HepG2 (cell line): Measurements from ENCODE around the gene ARL8B. TPM values are rescaled to one million over a fixed set of nuclear protein-coding genes. Genes with fewer than 3 reads are reported as not detected.

Experiments used
- ATAC-seq: fragments of 200-7000 bp; cut with Tn5 transposase; 3 replicates; pipeline ENCODE4 v1.9.1; 2020; ENCODE audit warnings: mild to moderate bottlenecking, moderate library complexity
- Bru-seq: library from RNA; stranded (reverse); fragments of 400-500 nt; gene quantifications from one replicate; lab custom pipeline; 2021; lab: Mats Ljungman, UMichigan
- BruChase-seq, 2 experiments: library from RNA; stranded (reverse); fragments of 400-500 nt; gene quantifications; one replicate each; lab custom pipeline; 2021; lab: Mats Ljungman, UMichigan
- BruUV-seq: library from RNA; stranded (reverse); fragments of 400-500 nt; replicated peaks from 2 replicates; lab custom pipeline; 2021; lab: Mats Ljungman, UMichigan
- CTCF ChIA-PET: fragments of 300-600 bp; formaldehyde crosslinking; extraction: SDS; loops from one replicate; lab custom pipeline; 2021; ENCODE audit warnings: low total read pairs, inconsistent platforms, low intra/inter-chr PET ratio; lab: Yijun Ruan, JAX
- POLR2A ChIA-PET: fragments of 350-600 bp; sonication (Branson Sonifier 250); formaldehyde crosslinking; loops from one replicate; lab custom pipeline; 2020; ENCODE audit warnings: antibody characterized with exemption, inconsistent platforms; lab: Yijun Ruan, JAX
- DNase-seq: peaks from one replicate; pipeline ENCODE4 v3.0.0-alpha.2; 2015; ENCODE audit warnings: low spot score
- FAIRE-seq: peaks from 3 replicates; lab custom pipeline; 2011; peaks lifted over from hg19 to GRCh38; lab: Jason Lieb, UNC
- H2AFZ ChIP-seq: one replicate; pipeline ENCODE4 v1.6.1; 2011; ENCODE audit warnings: low read length, inconsistent platforms
- H3K27ac ChIP-seq: fragments of 300-600 bp; 3 replicates; pipeline ENCODE4 v1.8.0; 2011; ENCODE audit warnings: mixed run types, mild to moderate bottlenecking, mixed read lengths, low read length, inconsistent platforms; ENCODE audit not compliant: insufficient read depth; ENCODE audit errors: extremely low read length
- H3K27me3 ChIP-seq, 2 experiments: fragments of 200-600 bp in 1 of 2; 2 replicates in 1 of 2; 3 replicates in 1 of 2; pipeline versions ENCODE4 v1.6.0 to v1.8.0; 2011; ENCODE audit warnings: low read length in 2 of 2, mild to moderate bottlenecking in 2 of 2, moderate library complexity in 2 of 2, inconsistent platforms in 1 of 2; ENCODE audit not compliant: insufficient read depth in 2 of 2, control insufficient read depth in 1 of 2
- H3K36me3 ChIP-seq, 2 experiments: fragments of 200-600 bp in 1 of 2; replicated peaks in 1 of 2; 2 replicates in 1 of 2; 3 replicates in 1 of 2; pipeline versions ENCODE4 v1.5.1 to v1.8.0; 2011; ENCODE audit warnings: low read length in 2 of 2, inconsistent platforms in 1 of 2; ENCODE audit not compliant: insufficient read depth in 2 of 2, control insufficient read depth in 1 of 2
- H3K4me1 ChIP-seq: 2 replicates; pipeline ENCODE4 v1.5.1; 2012; ENCODE audit warnings: low read length, inconsistent platforms; ENCODE audit not compliant: insufficient read depth
- H3K4me2 ChIP-seq: 2 replicates; pipeline ENCODE4 v1.6.0; 2011; ENCODE audit warnings: low read depth, low read length, inconsistent platforms
- H3K4me3 ChIP-seq, 3 experiments: fragments of 200-600 bp in 1 of 3; sonication (generic), shearing (Covaris generic) in 1 of 3; replicated peaks in 1 of 3; 2 replicates each; pipeline ENCODE4 v1.5.1; 2011 to 2016; ENCODE audit warnings: low read length in 3 of 3, inconsistent platforms in 2 of 3, low read depth in 2 of 3, mild to moderate bottlenecking in 2 of 3, control low read depth in 1 of 3, mixed read lengths in 1 of 3; ENCODE audit not compliant: insufficient read depth in 1 of 3
- H3K79me2 ChIP-seq: one replicate; pipeline ENCODE4 v1.6.1; 2011; ENCODE audit warnings: low read length, inconsistent platforms; ENCODE audit not compliant: insufficient read depth
- H3K9ac ChIP-seq: 2 replicates; pipeline ENCODE4 v1.6.0; 2011; ENCODE audit warnings: mild to moderate bottlenecking, low read depth, low read length, inconsistent platforms; ENCODE audit not compliant: insufficient read depth
- H3K9me3 ChIP-seq: 2 replicates; pipeline ENCODE4 v1.5.1; 2012; ENCODE audit warnings: mild to moderate bottlenecking, low read length
- H4K20me1 ChIP-seq: 2 replicates; pipeline ENCODE4 v1.6.0; 2011; ENCODE audit warnings: inconsistent platforms, mild to moderate bottlenecking, low read length, moderate library complexity; ENCODE audit not compliant: insufficient read depth
- AGO1 ChIP-seq: fragments of 200-400 bp; formaldehyde crosslinking; IDR thresholded peaks from 2 replicates; pipeline ENCODE4 v1.6.1; 2017; ENCODE audit warnings: mild to moderate bottlenecking, low read depth, low read length, moderate library complexity; ENCODE audit not compliant: poor library complexity, severe bottlenecking
- ATF6 ChIP-seq: sonication (generic); formaldehyde crosslinking; conservative IDR thresholded peaks from 2 replicates; pipeline ENCODE4 v1.4.0; 2020; ENCODE audit warnings: missing genetic modification reagents
- HNF1B ChIP-seq: sonication (generic); formaldehyde crosslinking; IDR thresholded peaks from 2 replicates; pipeline ENCODE4 v1.5.1; 2020; ENCODE audit warnings: mild to moderate bottlenecking, moderate library complexity, missing genetic modification reagents
- HNRNPL ChIP-seq: fragments of 200-400 bp; formaldehyde crosslinking; IDR thresholded peaks from 2 replicates; pipeline ENCODE4 v1.6.1; 2017; ENCODE audit warnings: mild to moderate bottlenecking, low read depth, low read length
- HOXA9 ChIP-seq: sonication (generic); formaldehyde crosslinking; IDR thresholded peaks from 2 replicates; pipeline ENCODE4 v1.8.1; 2022; ENCODE audit warnings: missing genetic modification reagents, mild to moderate bottlenecking, moderate library complexity, borderline replicate concordance
- NCOA1 ChIP-seq: sonication (generic); formaldehyde crosslinking; IDR thresholded peaks from 2 replicates; pipeline ENCODE4 v1.9.0; 2021; ENCODE audit warnings: missing genetic modification reagents
- NFIC ChIP-seq: IDR thresholded peaks from 2 replicates; pipeline ENCODE4 v1.6.1; 2012; ENCODE audit warnings: mild to moderate bottlenecking, low read length, inconsistent platforms
- SMAD9 ChIP-seq: sonication (generic); formaldehyde crosslinking; IDR thresholded peaks from 2 replicates; pipeline ENCODE4 v1.5.1; 2020; ENCODE audit warnings: mild to moderate bottlenecking, missing genetic modification reagents
- TARDBP ChIP-seq: sonication (generic); formaldehyde crosslinking; IDR thresholded peaks from 2 replicates; pipeline ENCODE4 v1.8.0; 2022; ENCODE audit warnings: mild to moderate bottlenecking, missing genetic modification reagents
- THAP8 ChIP-seq: sonication (generic); formaldehyde crosslinking; IDR thresholded peaks from 2 replicates; pipeline ENCODE4 v1.5.1; 2020; ENCODE audit warnings: missing genetic modification reagents, mild to moderate bottlenecking, borderline replicate concordance
- ZFP90 ChIP-seq: sonication (generic); formaldehyde crosslinking; IDR thresholded peaks from 2 replicates; pipeline ENCODE4 v1.8.0; 2022; ENCODE audit warnings: missing genetic modification reagents, mild to moderate bottlenecking, inconsistent platforms, borderline replicate concordance
- ZNF121 ChIP-seq: sonication (generic); formaldehyde crosslinking; IDR thresholded peaks from 2 replicates; pipeline ENCODE4 v1.5.0; 2020; ENCODE audit warnings: mild to moderate bottlenecking, missing genetic modification reagents
- WGBS: methylation state at CpG from one replicate; pipeline ENCODE4 v1.1.6; 2017; ENCODE audit warnings: low lambda C conversion rate; 5-methylcytosine and 5-hydroxymethylcytosine counted together
- in situ Hi-C: cut with HindIII; loops from 2 replicates; pipeline ENCODE4 v1.10.0; 2017; ENCODE audit warnings: low pct_unique_long_range_greater_than_20kb; ENCODE audit not compliant: extremely low pct_ligation_motif_present
- intact Hi-C: fragments of 100-400 bp; cut with micrococcal nuclease; formaldehyde crosslinking; loops from one replicate; pipeline ENCODE4 v1.10.0; 2022; ENCODE audit not compliant: unreplicated experiment
- long read RNA-seq, 2 experiments: library from RNA in 1 of 2; library from polyadenylated mRNA in 1 of 2; stranded (forward) in 1 of 2; unstranded in 1 of 2; transcript quantifications; one replicate each; pipeline ENCODE4 v2.0.0, GENCODE V29; 2019 to 2022
- polyA minus RNA-seq, 3 experiments: library from RNA; depleted of rRNA, polyadenylated mRNA; stranded (reverse); fragments of >200 nt; gene quantifications; 2 replicates each; pipeline ENCODE4 v1.2.3, GENCODE V29; 2011; ENCODE audit warnings: low replicate concordance in 1 of 3
- polyA plus RNA-seq, 8 experiments: library from polyadenylated mRNA; depleted of rRNA in 3 of 8; stranded (reverse) in 7 of 8; unstranded in 1 of 8; fragments of >200 nt; fragmentation: Illumina TruSeq in 4 of 8; extraction: Trizol in 4 of 8; gene quantifications; 2 replicates each; pipeline versions ENCODE4 v1.2.1 to v1.2.3, GENCODE V29; 2011 to 2016; ENCODE audit warnings: low read depth in 4 of 8, missing spikeins in 1 of 8, mixed read lengths in 1 of 8; ENCODE audit not compliant: insufficient read depth in 1 of 8
- total RNA-seq, 5 experiments: library from RNA; depleted of rRNA; stranded (reverse); fragments of >200 nt; fragmentation: Illumina TruSeq; extraction: Trizol; gene quantifications; 2 replicates each; pipeline ENCODE4 v1.2.3, GENCODE V29; 2016; ENCODE audit warnings: low read depth in 1 of 5

ARL8B gene
- total RNA-seq (2016; rRNA removed; fragmentation: Illumina TruSeq; extraction: Trizol): 30.4 and 33.1 TPM in 2 replicates
- 5.4 and 5.9 TPM in 2 replicates for total RNA-seq (2016; cell fraction: cytosol; rRNA removed; fragmentation: Illumina TruSeq; extraction: Trizol; ENCODE audit: low read depth)
- 33.4 and 36.2 TPM in 2 replicates for total RNA-seq (2016; cell fraction: insoluble cytoplasmic fraction; rRNA removed; fragmentation: Illumina TruSeq; extraction: Trizol)
- total RNA-seq (2016; cell fraction: membrane; rRNA removed; fragmentation: Illumina TruSeq; extraction: Trizol): 19.9 and 20.5 TPM in 2 replicates
- total RNA-seq (2016; cell fraction: nucleus; rRNA removed; fragmentation: Illumina TruSeq; extraction: Trizol): 38.1 and 40.6 TPM in 2 replicates
- polyA plus RNA-seq (2011; rRNA removed): 15.6 and 23.5 TPM in 2 replicates
- polyA plus RNA-seq (2011; cell fraction: cytosol; rRNA removed): 13.3 and 20.0 TPM in 2 replicates
- polyA plus RNA-seq (2011; cell fraction: nucleus; rRNA removed): 14.6 and 19.7 TPM in 2 replicates
- 29.9 and 30.2 TPM in 2 replicates for polyA plus RNA-seq (2012)
- 5.7 and 7.1 TPM in 2 replicates for polyA plus RNA-seq (2016; cell fraction: cytosol; fragmentation: Illumina TruSeq; extraction: Trizol; ENCODE audit: low read depth)
- polyA plus RNA-seq (2016; cell fraction: insoluble cytoplasmic fraction; fragmentation: Illumina TruSeq; extraction: Trizol; ENCODE audit: low read depth): 38.6 and 42.3 TPM in 2 replicates
- polyA plus RNA-seq (2016; cell fraction: membrane; fragmentation: Illumina TruSeq; extraction: Trizol; ENCODE audit: low read depth): 14.7 TPM in 2 replicates
- 55.9 and 57.1 TPM in 2 replicates for polyA plus RNA-seq (2016; cell fraction: nucleus; fragmentation: Illumina TruSeq; extraction: Trizol; ENCODE audit: insufficient read depth, low read depth)
- polyA minus RNA-seq (2011; rRNA and poly(A)+ RNA removed; ENCODE audit: low replicate concordance): 5.8 and 10.0 TPM in 2 replicates
- polyA minus RNA-seq (2011; cell fraction: cytosol; rRNA and poly(A)+ RNA removed): 17.1 and 19.6 TPM in 2 replicates
- 20.3 and 22.3 TPM in 2 replicates for polyA minus RNA-seq (2011; cell fraction: nucleus; rRNA and poly(A)+ RNA removed)
- Bru-seq, nascent RNA: percentile 90 among the genes with signal in this experiment
- BruChase-seq, experiment 1, labeled RNA remaining after a 6-hour chase: percentile 94 among the genes with signal in this experiment
- percentile 91 among the genes with signal in this experiment for BruChase-seq, experiment 2, labeled RNA remaining after a 2-hour chase
- long read RNA-seq, experiment 1, transcript ARL8B-201 (7 exons, 3,005 nt): major isoform, 50 of 55 reads
- long read RNA-seq, experiment 1, partial matches to known transcripts: 3 of 55 reads
- long read RNA-seq, experiment 1, other reads (novel, unspliced or antisense): 1 of 55 reads
- long read RNA-seq, experiment 2, transcript ARL8B-201 (7 exons, 3,005 nt): major isoform, 18 of 91 reads
- long read RNA-seq, experiment 2, partial matches to known transcripts: 1 of 91 reads
- long read RNA-seq, experiment 2, other reads (novel, unspliced or antisense): 71 of 91 reads

GRCh38 chr3:5122030-5122740 lies at the start of gene ARL8B:
Gene ARL8B, plus strand, starts transcription at chr3:5122292. Its CDS starts 174 bp downstream, at chr3:5122466.
- WGBS: 1% methylated on average over 10 of the region's 74 CpGs
- ATAC-seq (peak; percentile 96), DNase-seq (peak; percentile 65), FAIRE-seq (peak; percentile 57)
- CTCF ChIA-PET: no interaction called here
- POLR2A ChIA-PET: interaction anchor here (1.0 to 1.5 kb wide), 4 partner anchors 9 to 67 kb away, joined by 3 to 11 read pairs (median 4); partner anchors contain the start of gene EDEM1
- intact Hi-C loops: loop anchor here (1.0 to 5.0 kb wide), 3 partner anchors 65 to 411 kb away; partner anchors contain the start of genes BHLHE40 and EDEM1
- H3K4me2 ChIP-seq: peak within 1 kb of the TSS; percentile 80
- peaks cover 32% of the 10 kb centered on the region for H3K4me1 ChIP-seq
- no peaks in the 10 kb centered on the region for H3K9me3 ChIP-seq
- H3K27ac ChIP-seq: peak within 1 kb of the TSS; percentile 82
- no peaks in the 10 kb centered on the region for H3K36me3 ChIP-seq
- in situ Hi-C loops: loop anchor here (5.0 kb wide), 1 partner anchor 65 kb away; the partner anchor contains the start of gene EDEM1
- H3K9ac ChIP-seq: peak within 1 kb of the TSS; percentile 93
- no TSS peak for BruUV-seq
- H4K20me1 ChIP-seq: peaks cover 4% of the 10 kb centered on the region
- peaks cover 51% of the 10 kb centered on the region for H3K79me2 ChIP-seq
- H3K27me3 ChIP-seq: no peaks in the 10 kb centered on the region; a peak in 1 of 5 replicates
- H3K4me3 ChIP-seq: peak within 1 kb of the TSS; percentile 85 to 92 (median 91)
- no peak within 1 kb of the TSS for H2AFZ ChIP-seq
- peak; percentile 93 for TF ChIP-seq TARDBP (CRISPR knock-in tag)
- no peak; the same call in 1 of the 2 replicates for TF ChIP-seq HNF1B (CRISPR knock-in tag)
- no peak; the same call in 1 of the 2 replicates for TF ChIP-seq HOXA9 (CRISPR knock-in tag)
- no peak for TF ChIP-seq HNRNPL
- peak; percentile 29; the same call in 1 of the 2 replicates for TF ChIP-seq SMAD9 (CRISPR knock-in tag)
- TF ChIP-seq ATF6 (CRISPR knock-in tag): no peak
- peak; percentile 56 for TF ChIP-seq AGO1
- no peak for TF ChIP-seq NFIC
- 0 out of 2 replicates have a peak, but pooled peaks have one; percentile 29 for TF ChIP-seq ZNF121 (CRISPR knock-in tag)
- peak; percentile 45; the same call in 1 of the 2 replicates for TF ChIP-seq ZFP90
- TF ChIP-seq NCOA1 (CRISPR knock-in tag): peak; percentile 95
- TF ChIP-seq THAP8 (CRISPR knock-in tag): no peak
